Breast epithelium (tissue), 4 donors: ENCODE data around the gene CD80. TPM values are rescaled to one million over a fixed set of nuclear protein-coding genes. Genes with fewer than 3 reads are reported as not detected.
"Not testable (repeated sequence)": the region's sequence is repeated elsewhere in the genome, so short reads cannot be mapped to it uniquely, and the experiment has no call there.

Experiments
- DNase-seq, 2 donors: peaks; one replicate each; pipeline ENCODE4 v3.0.0-alpha.2; 2019; ENCODE audit warnings: low spot score in 2 of 2
- H3K27ac ChIP-seq, 2 donors: fragments of 200-600 bp; sonication (generic) in 1 of 2; one replicate each; pipeline ENCODE4 v1.5.1; 2016 to 2019; ENCODE audit warnings: mild to moderate bottlenecking in 1 of 2
- H3K27me3 ChIP-seq, 2 donors: fragments of 200-600 bp; sonication (generic) in 1 of 2; one replicate each; pipeline versions ENCODE4 v1.5.1 to v1.6.0; 2017 to 2019; ENCODE audit warnings: control low read depth in 1 of 2, mild to moderate bottlenecking in 1 of 2
- H3K36me3 ChIP-seq: fragments of 200-600 bp; one replicate; pipeline ENCODE4 v1.5.1; 2019
- H3K4me1 ChIP-seq, 2 donors: fragments of 200-600 bp; sonication (generic); one replicate each; pipeline ENCODE4 v1.5.1; 2016 to 2019; ENCODE audit warnings: control low read depth in 1 of 2
- H3K4me3 ChIP-seq, 3 donors: fragments of 200-600 bp; sonication (generic); 1 replicate in 2 of 3; 2 replicates in 1 of 3; pipeline ENCODE4 v1.5.1; 2016 to 2019; ENCODE audit warnings: mild to moderate bottlenecking in 3 of 3, moderate library complexity in 2 of 3
- H3K9me3 ChIP-seq, 2 donors: fragments of 200-600 bp; sonication (generic) in 1 of 2; one replicate each; pipeline ENCODE4 v1.5.1; 2016 to 2019; ENCODE audit warnings: control low read depth in 1 of 2
- POLR2A ChIP-seq: fragments of 450-650 bp; IDR thresholded peaks from one replicate; pipeline ENCODE4 v1.6.1; 2016; ENCODE audit warnings: antibody characterized with exemption, mild to moderate bottlenecking, moderate library complexity
- POLR2AphosphoS5 ChIP-seq, 3 donors: sonication (generic); formaldehyde crosslinking; IDR thresholded peaks; one replicate each; pipeline ENCODE4 v1.6.1; 2017; ENCODE audit warnings: antibody characterized with exemption in 3 of 3
- intact Hi-C: fragments of 100-400 bp; cut with DNase I; formaldehyde crosslinking; loops from one replicate; pipeline ENCODE4 v1.15.1; 2023; ENCODE audit warnings: low total_unique reads
- total RNA-seq, 3 donors: library from RNA; depleted of rRNA; stranded (reverse); fragments of >200 nt; gene quantifications; one replicate each; pipeline ENCODE4 v1.1.0, GENCODE V29; 2016
- TF ChIP-seq, protein P1 (sequence below), 3 donors: fragments of 450-650 bp; IDR thresholded peaks; one replicate each; pipeline ENCODE4 v1.5.1; 2016 to 2017; ENCODE audit warnings: antibody characterized with exemption in 3 of 3, mild to moderate bottlenecking in 3 of 3, moderate library complexity in 3 of 3

CD80 gene
- total RNA-seq, 3 donors from 2014 or later = 0.96 to 1.8 (median 1.6) TPM

DNA sequence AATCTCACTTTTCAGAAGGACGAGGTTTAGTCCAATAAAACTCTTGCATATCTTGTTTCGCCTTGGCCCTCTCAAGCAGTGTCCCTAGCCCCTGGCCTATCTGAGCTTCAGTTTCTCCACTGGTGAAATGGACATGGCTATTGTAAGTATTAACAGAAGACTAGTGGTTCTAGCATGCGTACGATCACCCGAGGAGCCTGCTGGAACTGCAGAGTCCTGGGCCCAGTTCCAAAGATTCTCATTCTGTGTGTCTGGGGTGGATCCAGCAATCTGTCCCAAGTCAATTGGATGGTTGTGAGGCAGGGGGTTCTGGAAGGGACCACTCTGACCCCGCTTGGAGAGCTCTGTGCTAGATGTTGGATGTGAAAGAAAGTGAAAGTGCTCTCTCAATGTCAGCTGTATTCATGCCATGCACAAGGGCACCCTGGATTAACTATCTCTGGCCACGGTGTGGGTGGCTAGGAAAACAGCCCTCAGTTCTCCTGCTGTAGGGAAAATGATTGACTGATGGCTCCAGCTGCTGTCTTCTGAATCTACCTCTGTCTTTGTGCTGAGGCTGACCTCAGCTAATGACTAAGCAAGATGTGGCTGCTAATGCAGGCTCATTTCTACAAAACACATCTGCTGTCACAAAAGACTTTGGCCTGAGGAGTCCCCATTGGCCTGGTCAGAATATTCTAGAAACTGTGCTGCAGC lies 36.4 kb upstream of the CD80 start:
- H3K4me1 ChIP-seq = no peaks in the 10 kb centered on the region
- DNase-seq = no peak
- no peak for TF ChIP-seq POLR2AphosphoS5 (IDR thresholded peaks at IDR 0.05)
- TF ChIP-seq, protein P1, sequence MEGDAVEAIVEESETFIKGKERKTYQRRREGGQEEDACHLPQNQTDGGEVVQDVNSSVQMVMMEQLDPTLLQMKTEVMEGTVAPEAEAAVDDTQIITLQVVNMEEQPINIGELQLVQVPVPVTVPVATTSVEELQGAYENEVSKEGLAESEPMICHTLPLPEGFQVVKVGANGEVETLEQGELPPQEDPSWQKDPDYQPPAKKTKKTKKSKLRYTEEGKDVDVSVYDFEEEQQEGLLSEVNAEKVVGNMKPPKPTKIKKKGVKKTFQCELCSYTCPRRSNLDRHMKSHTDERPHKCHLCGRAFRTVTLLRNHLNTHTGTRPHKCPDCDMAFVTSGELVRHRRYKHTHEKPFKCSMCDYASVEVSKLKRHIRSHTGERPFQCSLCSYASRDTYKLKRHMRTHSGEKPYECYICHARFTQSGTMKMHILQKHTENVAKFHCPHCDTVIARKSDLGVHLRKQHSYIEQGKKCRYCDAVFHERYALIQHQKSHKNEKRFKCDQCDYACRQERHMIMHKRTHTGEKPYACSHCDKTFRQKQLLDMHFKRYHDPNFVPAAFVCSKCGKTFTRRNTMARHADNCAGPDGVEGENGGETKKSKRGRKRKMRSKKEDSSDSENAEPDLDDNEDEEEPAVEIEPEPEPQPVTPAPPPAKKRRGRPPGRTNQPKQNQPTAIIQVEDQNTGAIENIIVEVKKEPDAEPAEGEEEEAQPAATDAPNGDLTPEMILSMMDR (IDR thresholded peaks at IDR 0.05) = no peak
- no peak for TF ChIP-seq POLR2A
- H3K27me3 ChIP-seq = no peaks in the 10 kb centered on the region
- no peak overlapping the region for H3K27ac ChIP-seq
- no peaks in the 10 kb centered on the region for H3K36me3 ChIP-seq
- no peaks in the 10 kb centered on the region for H3K9me3 ChIP-seq
- peak overlapping the region in 2 of 3 donors; percentile 16 for H3K4me3 ChIP-seq
- intact Hi-C loops = no loop called here

DNA sequence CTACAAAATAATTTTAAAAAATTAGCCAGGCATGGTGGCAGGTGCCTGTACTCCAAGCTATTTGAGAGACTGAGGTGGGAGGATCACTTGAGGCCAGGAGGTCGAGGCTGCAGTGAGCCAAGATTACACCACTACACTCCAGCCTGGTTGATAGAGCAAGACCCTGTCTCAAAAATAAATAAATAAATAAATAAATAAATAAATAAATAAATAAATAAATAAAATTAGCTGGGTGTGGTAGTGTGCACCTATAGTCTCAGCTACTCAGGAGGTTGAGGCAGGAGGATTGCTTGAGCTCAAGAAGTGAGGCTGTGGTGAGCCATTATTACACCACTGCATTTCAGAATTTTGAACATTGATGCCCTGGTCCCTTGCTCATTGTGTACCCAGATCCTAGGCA lies 35.5 kb upstream of the CD80 start:
- H3K9me3 ChIP-seq, H3K36me3 ChIP-seq, DNase-seq, H3K27ac ChIP-seq, H3K27me3 ChIP-seq, H3K4me1 ChIP-seq, intact Hi-C loops, H3K4me3 ChIP-seq: not testable (repeated sequence)

DNA sequence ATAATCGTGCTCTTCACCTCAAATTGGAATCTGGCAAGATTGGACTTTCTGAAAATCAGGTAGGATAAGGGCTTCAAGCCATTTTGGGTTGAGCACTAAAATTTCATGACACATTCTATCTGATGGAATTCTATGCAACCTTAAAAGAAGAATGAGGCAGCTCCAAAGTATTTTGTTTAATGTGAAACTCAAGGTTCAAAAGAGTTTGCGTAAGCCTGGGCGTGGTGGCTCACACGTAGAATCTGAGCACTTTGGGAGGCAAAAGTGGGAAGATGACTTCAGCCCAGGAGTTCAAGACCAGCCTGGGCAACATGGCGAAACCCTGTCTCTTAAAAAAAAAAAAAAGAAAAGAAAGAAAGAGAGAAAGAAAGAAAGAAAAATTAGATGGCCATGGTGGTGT lies 34.7 kb upstream of the CD80 start:
- TF ChIP-seq, protein P1 (IDR thresholded peaks at IDR 0.05) = no peak
- TF ChIP-seq POLR2A = no peak
- TF ChIP-seq POLR2AphosphoS5 (IDR thresholded peaks at IDR 0.05) = no peak
- DNase-seq = no peak
- intact Hi-C loops = no loop called here

DNA sequence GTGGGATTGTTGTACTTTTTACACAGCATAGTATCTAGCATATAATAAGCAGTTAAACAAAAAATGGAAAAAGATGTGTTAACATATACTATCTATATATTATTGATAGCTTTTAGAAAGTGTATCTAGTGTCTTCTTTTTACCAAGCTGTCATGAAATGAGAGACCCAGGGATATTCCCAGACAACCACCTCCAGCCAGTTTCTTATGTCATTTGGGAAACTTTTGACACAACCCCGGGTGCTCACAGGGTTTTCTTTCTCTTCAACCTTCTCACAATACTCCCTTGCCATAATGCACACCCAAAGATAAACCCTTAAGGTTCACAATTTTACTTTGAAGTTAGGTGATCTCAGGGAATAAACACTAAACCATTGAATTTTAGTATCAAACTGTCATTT lies 33.4 kb upstream of the CD80 start:
- Histone ChIP-seq H3K27me3 (no peaks in the 10 kb centered on the region), H3K27ac (no peak overlapping the region), H3K4me1 (no peaks in the 10 kb centered on the region), H3K36me3 (no peaks in the 10 kb centered on the region), H3K4me3 (no peak overlapping the region), H3K9me3 (no peaks in the 10 kb centered on the region)
- no peak for TF ChIP-seq POLR2AphosphoS5 (IDR thresholded peaks at IDR 0.05)
- TF ChIP-seq POLR2A = no peak
- TF ChIP-seq, protein P1 (IDR thresholded peaks at IDR 0.05) = no peak
- DNase-seq = no peak
- intact Hi-C loops = no loop called here

More for the DNA sequence above, 34.7 kb upstream of the CD80 start:
- no peaks in the 10 kb centered on the region for H3K36me3 ChIP-seq
- no peaks in the 10 kb centered on the region for H3K27me3 ChIP-seq
- H3K4me1 ChIP-seq = no peaks in the 10 kb centered on the region
- H3K9me3 ChIP-seq = no peaks in the 10 kb centered on the region
- H3K27ac ChIP-seq = no peak overlapping the region
- no peak overlapping the region for H3K4me3 ChIP-seq

DNA sequence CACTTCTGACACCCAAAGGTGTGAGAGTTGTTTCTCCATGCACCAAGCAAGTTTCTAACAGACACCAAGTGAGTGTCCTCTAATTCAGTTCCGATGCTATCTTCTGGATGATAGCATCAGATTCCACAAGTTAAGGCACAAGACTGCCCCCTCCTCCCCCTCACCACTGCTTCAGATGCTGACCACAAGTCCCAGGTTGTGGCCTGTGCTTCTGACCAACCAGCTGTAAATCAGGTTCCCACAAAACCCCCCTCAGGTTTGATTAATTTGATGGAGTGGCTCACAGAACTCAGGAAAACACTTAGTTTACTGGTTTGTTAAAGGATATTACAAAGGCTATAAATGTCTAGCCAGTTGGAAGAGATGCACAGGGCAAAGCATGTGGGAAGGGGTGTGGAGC lies 31.3 kb upstream of the CD80 start:
- TF ChIP-seq, protein P1 (IDR thresholded peaks at IDR 0.05) = no peak
- no peak for TF ChIP-seq POLR2AphosphoS5 (IDR thresholded peaks at IDR 0.05)
- no peak for TF ChIP-seq POLR2A
- intact Hi-C loops = no loop called here
- no peaks in the 10 kb centered on the region for H3K4me1 ChIP-seq
- H3K9me3 ChIP-seq = no peaks in the 10 kb centered on the region
- DNase-seq = no peak
- H3K27me3 ChIP-seq = no peaks in the 10 kb centered on the region
- no peaks in the 10 kb centered on the region for H3K36me3 ChIP-seq
- H3K27ac ChIP-seq = no peak overlapping the region
- H3K4me3 ChIP-seq = no peak overlapping the region
